Neutrophil (primary cell): ENCODE data around the gene PPDPF.

Source experiments
- H3K27ac ChIP-seq: fragments of 200-600 bp; sonication (generic); 2 replicates; pipeline ENCODE4 v1.5.1; 2016; ENCODE audit warnings: mild to moderate bottlenecking, moderate library complexity
- H3K27me3 ChIP-seq: fragments of 200-600 bp; sonication (generic); 2 replicates; pipeline ENCODE4 v1.6.0; 2016; ENCODE audit warnings: mild to moderate bottlenecking
- H3K36me3 ChIP-seq: fragments of 200-600 bp; sonication (generic); 2 replicates; pipeline ENCODE4 v1.5.1; 2017
- H3K4me1 ChIP-seq, 2 experiments: fragments of 200-600 bp in 1 of 2; sonication (generic) in 1 of 2; 1 replicate in 1 of 2; 2 replicates in 1 of 2; pipeline versions ENCODE4 v1.5.1 to v1.6.1; 2013 to 2016; ENCODE audit warnings: low read depth in 1 of 2, low read length in 1 of 2, mild to moderate bottlenecking in 1 of 2, moderate library complexity in 1 of 2; ENCODE audit not compliant: control insufficient read depth in 1 of 2, insufficient read depth in 1 of 2
- H3K4me3 ChIP-seq, 2 experiments: fragments of 200-600 bp in 1 of 2; sonication (generic) in 1 of 2; 1 replicate in 1 of 2; 2 replicates in 1 of 2; pipeline ENCODE4 v1.5.1; 2013 to 2016; ENCODE audit warnings: low read depth in 1 of 2, low read length in 1 of 2, mild to moderate bottlenecking in 1 of 2, moderate library complexity in 1 of 2
- H3K9me3 ChIP-seq: fragments of 200-600 bp; sonication (generic); 2 replicates; pipeline ENCODE4 v1.5.1; 2016
- CTCF ChIP-seq: fragments of 200-600 bp; sonication (generic); IDR thresholded peaks from 2 replicates; pipeline ENCODE4 v1.5.1; 2016; ENCODE audit warnings: antibody characterized with exemption

PPDPF gene

GRCh38 chr20:63481503-63481902 lies 39.1 kb upstream of the PPDPF start:
- no peak overlapping the region for H3K27ac ChIP-seq
- H3K27me3 ChIP-seq, result peaks cover 90% of the 10 kb centered on the region
- no peaks in the 10 kb centered on the region for H3K9me3 ChIP-seq
- H3K4me1 ChIP-seq, result no peaks in the 10 kb centered on the region
- H3K36me3 ChIP-seq, result no peaks in the 10 kb centered on the region
- H3K4me3 ChIP-seq, result no peak overlapping the region
- TF ChIP-seq CTCF, result no peak

- H3K27ac ChIP-seq, result no peak overlapping the region
- H3K27me3 ChIP-seq, result peaks cover 87% of the 10 kb centered on the region
- H3K9me3 ChIP-seq, result no peaks in the 10 kb centered on the region
- no peaks in the 10 kb centered on the region for H3K4me1 ChIP-seq
- no peak for TF ChIP-seq CTCF
- H3K4me3 ChIP-seq, result no peak overlapping the region
- no peaks in the 10 kb centered on the region for H3K36me3 ChIP-seq
These were observed 38.5 kb upstream of the PPDPF start for GRCh38 chr20:63482021-63482587.

- Histone ChIP-seq H3K27ac (no peak overlapping the region), H3K9me3 (no peaks in the 10 kb centered on the region), H3K4me1 (no peaks in the 10 kb centered on the region), H3K27me3 (peaks cover 87% of the 10 kb centered on the region), H3K4me3 (no peak overlapping the region), H3K36me3 (no peaks in the 10 kb centered on the region)
- no peak for TF ChIP-seq CTCF
These were observed 36.7 kb upstream of the PPDPF start for GRCh38 chr20:63483834-63484233.

- TF ChIP-seq CTCF, result no peak
- peaks cover 87% of the 10 kb centered on the region for H3K27me3 ChIP-seq
- no peaks in the 10 kb centered on the region for H3K36me3 ChIP-seq
These were observed 36.3 kb upstream of the PPDPF start for GRCh38 chr20:63484236-63484635.

GRCh38 chr20:63484651-63485403 lies 35.7 kb upstream of the PPDPF start:
- H3K36me3 ChIP-seq, result no peaks in the 10 kb centered on the region
- peaks cover 88% of the 10 kb centered on the region for H3K27me3 ChIP-seq

More at GRCh38 chr20:63484236-63484635, 36.3 kb upstream of the PPDPF start:
- no peak overlapping the region for H3K4me3 ChIP-seq
- H3K9me3 ChIP-seq, result no peaks in the 10 kb centered on the region
- no peaks in the 10 kb centered on the region for H3K4me1 ChIP-seq
- H3K27ac ChIP-seq, result no peak overlapping the region

More at GRCh38 chr20:63484651-63485403, 35.7 kb upstream of the PPDPF start:
- Histone ChIP-seq H3K9me3 (no peaks in the 10 kb centered on the region), H3K27ac (no peak overlapping the region), H3K4me3 (no peak overlapping the region), H3K4me1 (no peaks in the 10 kb centered on the region)
- no peak for TF ChIP-seq CTCF
